Measurements from ENCODE around the gene CTXND1.
A peak's percentile ranks its signal among the peaks of the same experiment; 100 is the strongest.

Gene CTXND1

GRCh38 chr15:80260551-80260950, 8.5 kb upstream of the CTXND1 start:
- DNase-seq (ENCODE audit: extremely low read depth in 1 of 2, low read depth in 1 of 2): no peak

GRCh38 chr15:80259942-80260510, 8.0 kb upstream of the CTXND1 start:
- no peak for DNase-seq (ENCODE audit: extremely low read depth in 1 of 2, low read depth in 1 of 2)

GRCh38 chr15:80251428-80252120, 439 bp downstream of the CTXND1 start:
- DNase-seq (ENCODE audit: extremely low read depth in 1 of 2, low read depth in 1 of 2): no peak

- no peak for DNase-seq (ENCODE audit: extremely low read depth in 1 of 2, low read depth in 1 of 2)
Measured at GRCh38 chr15:80250614-80251427, 1.2 kb downstream of the CTXND1 start.

GRCh38 chr15:80249973-80250372, 2.0 kb downstream of the CTXND1 start:
- DNase-seq (ENCODE audit: extremely low read depth in 1 of 2, low read depth in 1 of 2): no peak

- DNase-seq (ENCODE audit: extremely low read depth in 1 of 2, low read depth in 1 of 2): no peak
Measured at GRCh38 chr15:80247320-80247719, 4.7 kb downstream of the CTXND1 start.

GRCh38 chr15:80246425-80246894, 5.6 kb downstream of the CTXND1 start:
- DNase-seq (ENCODE audit: extremely low read depth in 1 of 2, low read depth in 1 of 2): no peak

GRCh38 chr15:80242802-80243201, 9.2 kb downstream of the CTXND1 start:
- no peak for DNase-seq (ENCODE audit: extremely low read depth in 1 of 2, low read depth in 1 of 2)

GRCh38 chr15:80242132-80242769, 9.8 kb downstream of the CTXND1 start:
- DNase-seq (ENCODE audit: extremely low read depth in 1 of 2, low read depth in 1 of 2): no peak

GRCh38 chr15:80241508-80241907, 10.5 kb downstream of the CTXND1 start:
- no peak for DNase-seq (ENCODE audit: extremely low read depth in 1 of 2, low read depth in 1 of 2)

- DNase-seq (ENCODE audit: extremely low read depth in 1 of 2, low read depth in 1 of 2): no peak
Measured at GRCh38 chr15:80240276-80240675, 11.7 kb downstream of the CTXND1 start.

GRCh38 chr15:80234883-80235282, 17.1 kb downstream of the CTXND1 start:
- peak in 1 of 2 donors; percentile 9 for DNase-seq (ENCODE audit: extremely low read depth in 1 of 2, low read depth in 1 of 2)

- DNase-seq (ENCODE audit: extremely low read depth in 1 of 2, low read depth in 1 of 2): no peak
Measured at GRCh38 chr15:80233581-80233980, 18.4 kb downstream of the CTXND1 start.

- no peak for DNase-seq (ENCODE audit: extremely low read depth in 1 of 2, low read depth in 1 of 2)
Measured at GRCh38 chr15:80231371-80231770, 20.6 kb downstream of the CTXND1 start.

GRCh38 chr15:80228959-80229610, 22.9 kb downstream of the CTXND1 start:
- no peak for DNase-seq (ENCODE audit: extremely low read depth in 1 of 2, low read depth in 1 of 2)

GRCh38 chr15:80219955-80220354, 32.1 kb downstream of the CTXND1 start:
- DNase-seq (ENCODE audit: extremely low read depth in 1 of 2, low read depth in 1 of 2): no peak

GRCh38 chr15:80217327-80217900, 34.6 kb downstream of the CTXND1 start:
- DNase-seq (ENCODE audit: extremely low read depth in 1 of 2, low read depth in 1 of 2): no peak

GRCh38 chr15:80216911-80217310, 35.1 kb downstream of the CTXND1 start:
- DNase-seq (ENCODE audit: extremely low read depth in 1 of 2, low read depth in 1 of 2): no peak

- DNase-seq (ENCODE audit: extremely low read depth in 1 of 2, low read depth in 1 of 2): no peak
Measured at GRCh38 chr15:80216141-80216540, 35.9 kb downstream of the CTXND1 start.

GRCh38 chr15:80214910-80215309, 37.1 kb downstream of the CTXND1 start:
- no peak for DNase-seq (ENCODE audit: extremely low read depth in 1 of 2, low read depth in 1 of 2)
